OCI-LY3 (cell line): ENCODE measurements around the gene SMURF2.

ENCODE experiments used
- H2AFZ ChIP-seq: fragments of 200-600, 300-600 bp; shearing (Covaris generic); 2 replicates; pipeline ENCODE4 v1.6.0; 2014; ENCODE audit warnings: antibody characterized with exemption, low read depth, low read length
- H3K27ac ChIP-seq: fragments of 200-600, 300-600 bp; sonication (generic); 2 replicates; pipeline ENCODE4 v1.5.1; 2014; ENCODE audit warnings: mild to moderate bottlenecking, low read length, moderate library complexity, mixed read lengths
- H3K27me3 ChIP-seq: fragments of 200-600, 300-600 bp; sonication (generic); 2 replicates; pipeline ENCODE4 v1.6.1; 2014; ENCODE audit warnings: low read depth, low read length, mixed read lengths
- H3K36me3 ChIP-seq: fragments of 200-600, 300-600 bp; sonication (generic); replicated peaks from 2 replicates; pipeline ENCODE3; 2014; ENCODE audit warnings: low read depth, low read length, mixed read lengths
- H3K4me1 ChIP-seq: fragments of 300-600, 200-600 bp; sonication (generic); 2 replicates; pipeline ENCODE4 v1.6.1; 2014; ENCODE audit warnings: low read length, mixed read lengths
- H3K4me2 ChIP-seq: fragments of 200-600, 300-600 bp; sonication (generic); 2 replicates; pipeline ENCODE4 v1.6.1; 2014; ENCODE audit warnings: low read length, mixed read lengths
- H3K4me3 ChIP-seq: fragments of 300-600, 200-600 bp; sonication (generic); 2 replicates; pipeline ENCODE4 v1.5.1; 2014; ENCODE audit warnings: antibody characterized with exemption, mild to moderate bottlenecking, low read length, moderate library complexity
- H3K79me2 ChIP-seq: fragments of 300-600, 200-600 bp; shearing (Covaris generic); 2 replicates; pipeline ENCODE4 v1.6.1; 2014; ENCODE audit warnings: mild to moderate bottlenecking, low read length, mixed read lengths
- H3K9ac ChIP-seq: fragments of 300-600, 200-600 bp; shearing (Covaris generic); 2 replicates; pipeline ENCODE4 v1.6.0; 2014; ENCODE audit warnings: mild to moderate bottlenecking, low read length, moderate library complexity
- H3K9me3 ChIP-seq: fragments of 200-600, 300-600 bp; shearing (Covaris generic); 2 replicates; pipeline ENCODE4 v1.6.1; 2014; ENCODE audit warnings: low read length, mixed read lengths; ENCODE audit not compliant: insufficient read depth
- H4K20me1 ChIP-seq: fragments of 200-600, 300-600 bp; sonication (generic); 2 replicates; pipeline ENCODE4 v1.6.1; 2016; ENCODE audit warnings: low read length, mixed read lengths; ENCODE audit not compliant: insufficient read depth
- CTCF ChIP-seq: fragments of 200-600, 300-600 bp; sonication (generic); IDR thresholded peaks from 2 replicates; pipeline ENCODE4 v1.5.1; 2014; ENCODE audit warnings: antibody characterized with exemption, low read length, low read depth
- EZH2phosphoT487 ChIP-seq: fragments of 200-600 bp; shearing (Covaris generic); IDR thresholded peaks from 2 replicates; pipeline ENCODE4 v1.6.1; 2018; ENCODE audit warnings: antibody characterized with exemption, mixed run types, low read depth

Gene SMURF2

GRCh38 chr17:64532409-64532808, 129.7 kb downstream of the SMURF2 start:
- Histone ChIP-seq H3K9ac (no peak overlapping the region), H3K27me3 (no peaks in the 10 kb centered on the region), H3K36me3 (peaks cover 83% of the 10 kb centered on the region), H3K27ac (no peak overlapping the region), H3K4me1 (no peaks in the 10 kb centered on the region), H3K4me3 (no peak overlapping the region), H3K79me2 (no peaks in the 10 kb centered on the region), H4K20me1 (no peaks in the 10 kb centered on the region), H3K4me2 (no peak overlapping the region), H2AFZ (no peak overlapping the region), H3K9me3 (no peaks in the 10 kb centered on the region)
- TF ChIP-seq EZH2phosphoT487: no peak
- TF ChIP-seq CTCF: no peak

- Histone ChIP-seq H3K79me2 (no peaks in the 10 kb centered on the region), H4K20me1 (no peaks in the 10 kb centered on the region), H3K27ac (no peak overlapping the region), H3K9me3 (no peaks in the 10 kb centered on the region), H2AFZ (no peak overlapping the region), H3K27me3 (no peaks in the 10 kb centered on the region), H3K4me3 (no peak overlapping the region), H3K4me1 (no peaks in the 10 kb centered on the region), H3K36me3 (peaks cover 81% of the 10 kb centered on the region), H3K4me2 (no peak overlapping the region), H3K9ac (no peak overlapping the region)
- no peak for TF ChIP-seq EZH2phosphoT487
- TF ChIP-seq CTCF: no peak
These were observed 130.1 kb downstream of the SMURF2 start for GRCh38 chr17:64531955-64532371.

GRCh38 chr17:64529221-64529620, 132.9 kb downstream of the SMURF2 start:
- Histone ChIP-seq H4K20me1 (no peaks in the 10 kb centered on the region), H3K79me2 (no peaks in the 10 kb centered on the region), H3K27me3 (no peaks in the 10 kb centered on the region), H3K9me3 (no peaks in the 10 kb centered on the region), H3K4me2 (no peak overlapping the region), H3K9ac (no peak overlapping the region), H3K4me1 (no peaks in the 10 kb centered on the region), H2AFZ (no peak overlapping the region), H3K36me3 (peaks cover 74% of the 10 kb centered on the region), H3K27ac (no peak overlapping the region), H3K4me3 (no peak overlapping the region)
- TF ChIP-seq CTCF (no peak), EZH2phosphoT487 (no peak)

GRCh38 chr17:64527914-64528313, 134.2 kb downstream of the SMURF2 start:
- no peaks in the 10 kb centered on the region for H3K27me3 ChIP-seq
- no peaks in the 10 kb centered on the region for H3K4me1 ChIP-seq
- no peak overlapping the region for H3K9ac ChIP-seq
- H3K4me2 ChIP-seq: no peak overlapping the region
- H3K36me3 ChIP-seq: peaks cover 69% of the 10 kb centered on the region
- no peak overlapping the region for H3K27ac ChIP-seq
- H3K79me2 ChIP-seq: no peaks in the 10 kb centered on the region
- TF ChIP-seq EZH2phosphoT487 (no peak), CTCF (no peak)
- no peaks in the 10 kb centered on the region for H3K9me3 ChIP-seq
- no peak overlapping the region for H3K4me3 ChIP-seq
- no peak overlapping the region for H2AFZ ChIP-seq
- no peaks in the 10 kb centered on the region for H4K20me1 ChIP-seq
